Measurements from ENCODE around the gene IL1RN. TPM values are rescaled to one million over a fixed set of nuclear protein-coding genes. Genes with fewer than 3 reads are reported as not detected.

Gene IL1RN
- total and polyA plus RNA-seq, 10 of the 15 experiments (the other 5 are each of a cell fraction or from before 2014, with no cell fraction given) = 0.04 TPM; not detected in 7

DNA sequence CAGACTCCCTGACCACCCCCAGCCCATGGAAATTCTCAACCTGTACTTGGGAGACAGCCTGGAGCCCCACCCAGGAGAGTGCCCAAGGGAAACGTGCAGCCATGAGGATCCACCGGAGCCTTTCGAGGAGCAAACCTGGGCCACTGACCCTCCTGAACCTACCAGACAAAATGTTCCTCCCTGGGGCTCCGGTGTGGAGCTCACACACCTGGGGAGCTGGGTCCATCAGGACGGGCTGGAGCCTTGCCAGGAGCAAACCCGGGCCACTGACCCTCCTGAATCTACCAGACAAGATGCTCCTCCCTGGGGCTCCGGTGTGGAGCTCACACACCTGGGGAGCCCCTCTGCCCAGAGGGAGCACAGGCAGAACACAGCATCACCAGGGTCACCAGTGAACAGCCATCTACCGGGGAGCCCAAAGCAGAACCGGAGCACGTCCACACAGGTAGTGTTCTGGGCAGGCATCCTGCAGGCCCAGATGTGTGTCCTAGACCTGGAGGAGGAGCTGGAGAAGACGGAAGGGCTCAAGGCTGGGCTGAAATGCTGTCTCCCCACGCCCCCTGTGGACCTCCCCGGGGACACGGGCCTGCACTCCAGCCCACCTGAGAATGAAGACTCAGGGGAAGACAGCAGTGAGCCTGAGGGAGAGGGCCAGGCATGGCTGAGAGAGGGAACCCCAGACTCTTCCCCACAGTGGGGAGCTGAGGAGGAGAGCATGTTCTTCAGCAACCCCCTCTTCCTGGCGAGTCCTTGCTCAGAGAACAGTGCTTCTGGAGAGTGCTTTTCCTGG lies 55.3 kb downstream of the IL1RN start (continued):
- TF ChIP-seq, protein P1, sequence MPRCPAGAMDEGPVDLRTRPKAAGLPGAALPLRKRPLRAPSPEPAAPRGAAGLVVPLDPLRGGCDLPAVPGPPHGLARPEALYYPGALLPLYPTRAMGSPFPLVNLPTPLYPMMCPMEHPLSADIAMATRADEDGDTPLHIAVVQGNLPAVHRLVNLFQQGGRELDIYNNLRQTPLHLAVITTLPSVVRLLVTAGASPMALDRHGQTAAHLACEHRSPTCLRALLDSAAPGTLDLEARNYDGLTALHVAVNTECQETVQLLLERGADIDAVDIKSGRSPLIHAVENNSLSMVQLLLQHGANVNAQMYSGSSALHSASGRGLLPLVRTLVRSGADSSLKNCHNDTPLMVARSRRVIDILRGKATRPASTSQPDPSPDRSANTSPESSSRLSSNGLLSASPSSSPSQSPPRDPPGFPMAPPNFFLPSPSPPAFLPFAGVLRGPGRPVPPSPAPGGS (IDR thresholded peaks at IDR 0.05; ENCODE audit: borderline replicate concordance, insufficient read depth, low read depth, low read length, poor library complexity, severe bottlenecking) = no peak
- no peak for TF ChIP-seq SUZ12 (IDR thresholded peaks at IDR 0.05; ENCODE audit: unreplicated experiment)
- no peak for TF ChIP-seq MEF2B (IDR thresholded peaks at IDR 0.05; ENCODE audit: partially characterized antibody, poor library complexity, severe bottlenecking)
- TF ChIP-seq, protein P2, sequence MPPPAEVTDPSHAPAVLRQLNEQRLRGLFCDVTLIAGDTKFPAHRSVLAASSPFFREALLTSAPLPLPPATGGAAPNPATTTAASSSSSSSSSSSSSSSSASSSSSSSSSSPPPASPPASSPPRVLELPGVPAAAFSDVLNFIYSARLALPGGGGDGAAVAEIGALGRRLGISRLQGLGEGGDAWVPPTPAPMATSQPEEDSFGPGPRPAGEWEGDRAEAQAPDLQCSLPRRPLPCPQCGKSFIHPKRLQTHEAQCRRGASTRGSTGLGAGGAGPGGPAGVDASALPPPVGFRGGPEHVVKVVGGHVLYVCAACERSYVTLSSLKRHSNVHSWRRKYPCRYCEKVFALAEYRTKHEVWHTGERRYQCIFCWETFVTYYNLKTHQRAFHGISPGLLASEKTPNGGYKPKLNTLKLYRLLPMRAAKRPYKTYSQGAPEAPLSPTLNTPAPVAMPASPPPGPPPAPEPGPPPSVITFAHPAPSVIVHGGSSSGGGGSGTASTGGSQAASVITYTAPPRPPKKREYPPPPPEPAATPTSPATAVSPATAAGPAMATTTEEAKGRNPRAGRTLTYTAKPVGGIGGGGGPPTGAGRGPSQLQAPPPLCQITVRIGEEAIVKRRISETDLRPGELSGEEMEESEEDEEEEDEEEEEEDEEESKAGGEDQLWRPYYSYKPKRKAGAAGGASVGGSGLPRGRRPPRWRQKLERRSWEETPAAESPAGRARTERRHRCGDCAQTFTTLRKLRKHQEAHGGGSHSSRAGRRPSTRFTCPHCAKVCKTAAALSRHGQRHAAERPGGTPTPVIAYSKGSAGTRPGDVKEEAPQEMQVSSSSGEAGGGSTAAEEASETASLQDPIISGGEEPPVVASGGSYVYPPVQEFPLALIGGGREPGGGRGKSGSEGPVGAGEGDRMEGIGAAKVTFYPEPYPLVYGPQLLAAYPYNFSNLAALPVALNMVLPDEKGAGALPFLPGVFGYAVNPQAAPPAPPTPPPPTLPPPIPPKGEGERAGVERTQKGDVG (CRISPR knock-in tag; IDR thresholded peaks at IDR 0.05) = no peak

DNA sequence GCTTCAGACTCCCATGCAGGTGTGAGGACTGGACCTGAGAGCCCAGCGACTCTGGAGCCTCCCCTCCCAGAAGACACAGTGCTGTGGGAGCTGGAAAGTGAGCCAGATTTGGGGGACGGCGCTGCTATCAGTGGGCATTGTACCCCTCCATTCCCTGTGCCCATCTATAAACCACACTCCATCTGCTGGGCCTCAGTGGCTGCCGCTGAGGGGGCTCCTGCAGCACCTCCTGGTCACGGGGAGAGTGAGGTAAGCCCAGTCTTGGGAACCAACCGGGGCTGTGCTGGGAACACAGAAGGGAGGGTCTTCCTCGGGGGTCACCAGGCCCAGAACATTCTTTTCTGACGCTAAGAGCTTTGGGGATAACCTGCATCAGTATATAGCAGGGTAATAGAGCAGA lies 55.9 kb downstream of the IL1RN start:
- ChIA-PET SMC1A (ENCODE audit: uncharacterized antibody, unreplicated experiment) (interaction anchor here (1.0 to 1.5 kb wide), 4 partner anchors 8 to 46 kb away, joined by 3 to 5 read pairs (median 4); no protein-coding TSS in a partner anchor), CTCF (interaction anchor here (0.8 to 13.8 kb wide), 8 partner anchors 8 to 208 kb away, joined by 3 to 195 read pairs (median 3); no protein-coding TSS in a partner anchor), POLR2A (interaction anchor here (1.0 to 1.1 kb wide), 2 partner anchors 10 to 11 kb away, joined by 3 read pairs; no protein-coding TSS in a partner anchor), RAD21 (ENCODE audit: unreplicated experiment) (interaction anchor here (0.8 to 1.8 kb wide), 2 partner anchors 8 to 45 kb away, joined by 3 to 4 read pairs; no protein-coding TSS in a partner anchor)
- Histone ChIP-seq H3K9ac (ENCODE audit: control insufficient read depth, insufficient read depth, low read length) (no peak overlapping the region), H3K9me3 (replicated peaks; ENCODE audit: control insufficient read depth, insufficient read depth, low read length) (no peaks in the 10 kb centered on the region), H3K4me3 (no peak overlapping the region), H3K4me2 (ENCODE audit: control insufficient read depth, insufficient read depth) (0 out of 2 replicates have a peak overlapping the region, but pooled peaks have one; percentile 1), H4K20me1 (ENCODE audit: control insufficient read depth, insufficient read depth) (peaks cover 25% of the 10 kb centered on the region), H3K79me2 (ENCODE audit: control insufficient read depth, insufficient read depth, low read length) (peaks cover 64% of the 10 kb centered on the region), H3K27ac (ENCODE audit: control insufficient read depth, insufficient read depth) (no peak overlapping the region), H3K4me1 (ENCODE audit: control insufficient read depth, insufficient read depth, low read length) (peaks cover 19% of the 10 kb centered on the region), H3K36me3 (ENCODE audit: control insufficient read depth in 2 of 2, insufficient read depth in 2 of 2, low read length in 1 of 2) (peaks cover 32 to 41% of the 10 kb centered on the region in 2 experiments), H2AFZ (ENCODE audit: control insufficient read depth, low read depth, low read length) (no peak overlapping the region), H3K27me3 (replicated peaks in 1 of 2; ENCODE audit: control insufficient read depth in 2 of 2, insufficient read depth in 2 of 2, low read length in 1 of 2) (no peaks in the 10 kb centered on the region)
- WGBS (ENCODE audit: insufficient coverage, insufficient replicate concordance, low lambda C conversion rate, missing lambda C conversion rate) = 99% methylated on average over 8 of the region's 8 CpGs
- intact Hi-C loops (cut with micrococcal nuclease; ENCODE audit: unreplicated experiment) (no loop called here), in situ Hi-C loops (cut with MboI) (no loop called here)
- no peak for ATAC-seq
- no peak for DNase-seq (ENCODE audit: low read depth, low spot score)
- no peak for FAIRE-seq
- no TSS peak for BruUV-seq (replicated peaks)
- TF ChIP-seq CHD2 (IDR thresholded peaks at IDR 0.05; ENCODE audit: borderline replicate concordance, low read depth, low read length) (no peak), MYC (IDR thresholded peaks at IDR 0.05; ENCODE audit: insufficient read depth, insufficient read length, insufficient replicate concordance, low read length, severe bottlenecking) (no peak), RB1 (IDR thresholded peaks at IDR 0.05; ENCODE audit: borderline replicate concordance) (no peak)
- TF ChIP-seq, protein P3, sequence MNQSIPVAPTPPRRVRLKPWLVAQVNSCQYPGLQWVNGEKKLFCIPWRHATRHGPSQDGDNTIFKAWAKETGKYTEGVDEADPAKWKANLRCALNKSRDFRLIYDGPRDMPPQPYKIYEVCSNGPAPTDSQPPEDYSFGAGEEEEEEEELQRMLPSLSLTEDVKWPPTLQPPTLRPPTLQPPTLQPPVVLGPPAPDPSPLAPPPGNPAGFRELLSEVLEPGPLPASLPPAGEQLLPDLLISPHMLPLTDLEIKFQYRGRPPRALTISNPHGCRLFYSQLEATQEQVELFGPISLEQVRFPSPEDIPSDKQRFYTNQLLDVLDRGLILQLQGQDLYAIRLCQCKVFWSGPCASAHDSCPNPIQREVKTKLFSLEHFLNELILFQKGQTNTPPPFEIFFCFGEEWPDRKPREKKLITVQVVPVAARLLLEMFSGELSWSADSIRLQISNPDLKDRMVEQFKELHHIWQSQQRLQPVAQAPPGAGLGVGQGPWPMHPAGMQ (IDR thresholded peaks at IDR 0.05; ENCODE audit: borderline replicate concordance) = no peak
- TF ChIP-seq, protein P4, sequence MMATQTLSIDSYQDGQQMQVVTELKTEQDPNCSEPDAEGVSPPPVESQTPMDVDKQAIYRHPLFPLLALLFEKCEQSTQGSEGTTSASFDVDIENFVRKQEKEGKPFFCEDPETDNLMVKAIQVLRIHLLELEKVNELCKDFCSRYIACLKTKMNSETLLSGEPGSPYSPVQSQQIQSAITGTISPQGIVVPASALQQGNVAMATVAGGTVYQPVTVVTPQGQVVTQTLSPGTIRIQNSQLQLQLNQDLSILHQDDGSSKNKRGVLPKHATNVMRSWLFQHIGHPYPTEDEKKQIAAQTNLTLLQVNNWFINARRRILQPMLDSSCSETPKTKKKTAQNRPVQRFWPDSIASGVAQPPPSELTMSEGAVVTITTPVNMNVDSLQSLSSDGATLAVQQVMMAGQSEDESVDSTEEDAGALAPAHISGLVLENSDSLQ (IDR thresholded peaks at IDR 0.05) = no peak

Data from GM12878 (cell line).